Hepatocyte (in vitro differentiated cells): ENCODE measurements around the gene BAX. TPM values are rescaled to one million over a fixed set of nuclear protein-coding genes. Genes with fewer than 3 reads are reported as not detected.

Source experiments
- DNase-seq: peaks from one replicate; pipeline ENCODE4 v3.0.0-alpha.2; 2016; ENCODE audit warnings: low spot score
- H2AFZ ChIP-seq: fragments of 200-600 bp; sonication (generic); 2 replicates; pipeline ENCODE4 v1.6.0; 2016; ENCODE audit warnings: antibody characterized with exemption, mild to moderate bottlenecking
- H3K27ac ChIP-seq: fragments of 200-600 bp; sonication (generic); 2 replicates; pipeline ENCODE4 v1.5.1; 2016; ENCODE audit warnings: mild to moderate bottlenecking
- H3K27me3 ChIP-seq: fragments of 200-600 bp; sonication (generic); 2 replicates; pipeline ENCODE4 v1.6.1; 2016
- H3K36me3 ChIP-seq: fragments of 200-600 bp; sonication (generic); replicated peaks from 2 replicates; pipeline ENCODE4 v1.5.1; 2016; ENCODE audit warnings: low read depth; ENCODE audit not compliant: insufficient read depth
- H3K4me1 ChIP-seq: fragments of 200-600 bp; sonication (generic); 2 replicates; pipeline ENCODE4 v1.5.1; 2016; ENCODE audit warnings: mild to moderate bottlenecking, moderate library complexity; ENCODE audit not compliant: insufficient read depth
- H3K4me2 ChIP-seq: fragments of 200-600 bp; sonication (generic); 2 replicates; pipeline ENCODE4 v1.6.0; 2016
- H3K4me3 ChIP-seq: fragments of 200-600 bp; sonication (generic); 2 replicates; pipeline ENCODE4 v1.5.1; 2016; ENCODE audit warnings: mild to moderate bottlenecking
- H3K79me2 ChIP-seq: fragments of 200-600 bp; sonication (generic); 2 replicates; pipeline ENCODE4 v1.6.0; 2017; ENCODE audit warnings: mild to moderate bottlenecking
- H3K9me2 ChIP-seq: fragments of 200-600 bp; sonication (generic); replicated peaks from 2 replicates; pipeline ENCODE4 v1.6.0; 2017; ENCODE audit warnings: mild to moderate bottlenecking; ENCODE audit not compliant: insufficient read depth
- H3K9me3 ChIP-seq: fragments of 200-600 bp; sonication (generic); 2 replicates; pipeline ENCODE4 v1.5.1; 2016; ENCODE audit warnings: low read depth, mild to moderate bottlenecking
- H4K20me1 ChIP-seq: fragments of 200-600 bp; sonication (generic); 2 replicates; pipeline ENCODE4 v1.6.0; 2016; ENCODE audit warnings: mild to moderate bottlenecking; ENCODE audit not compliant: insufficient read depth, poor library complexity, severe bottlenecking
- CTCF ChIP-seq: fragments of 200-600 bp; sonication (generic); IDR thresholded peaks from 2 replicates; pipeline ENCODE4 v1.5.1; 2016; ENCODE audit warnings: antibody characterized with exemption, mild to moderate bottlenecking; ENCODE audit not compliant: poor library complexity
- EZH2 ChIP-seq: fragments of 200-600 bp; sonication (generic); IDR thresholded peaks from 2 replicates; pipeline ENCODE4 v1.6.1; 2016; ENCODE audit warnings: antibody characterized with exemption, mild to moderate bottlenecking, borderline replicate concordance
- EZH2phosphoT487 ChIP-seq: fragments of 200-600 bp; sonication (generic); IDR thresholded peaks from one replicate; pipeline ENCODE4 v1.6.1; 2018; ENCODE audit warnings: antibody characterized with exemption, mild to moderate bottlenecking, low read depth, moderate library complexity; ENCODE audit not compliant: unreplicated experiment, severe bottlenecking
- WGBS: methylation state at CpG from one replicate; pipeline ENCODE4 v1.1.6; 2016; ENCODE audit warnings: low lambda C conversion rate; ENCODE audit errors: missing lambda C conversion rate; 5-methylcytosine and 5-hydroxymethylcytosine counted together
- polyA plus RNA-seq: library from polyadenylated mRNA; unstranded; fragments of >200 nt; fragmentation: Nextera tagmentation; extraction: Ambion mirVana; gene quantifications from 2 replicates; pipeline ENCODE4 v1.2.1, GENCODE V29; 2016
- total RNA-seq: library from RNA; depleted of rRNA; stranded (reverse); fragments of >200 nt; gene quantifications from 2 replicates; pipeline ENCODE4 v1.2.3, GENCODE V29; 2014

Gene BAX
- total and polyA plus RNA-seq, 2 experiments from 2014 or later: 77.3 to 116 TPM

DNA sequence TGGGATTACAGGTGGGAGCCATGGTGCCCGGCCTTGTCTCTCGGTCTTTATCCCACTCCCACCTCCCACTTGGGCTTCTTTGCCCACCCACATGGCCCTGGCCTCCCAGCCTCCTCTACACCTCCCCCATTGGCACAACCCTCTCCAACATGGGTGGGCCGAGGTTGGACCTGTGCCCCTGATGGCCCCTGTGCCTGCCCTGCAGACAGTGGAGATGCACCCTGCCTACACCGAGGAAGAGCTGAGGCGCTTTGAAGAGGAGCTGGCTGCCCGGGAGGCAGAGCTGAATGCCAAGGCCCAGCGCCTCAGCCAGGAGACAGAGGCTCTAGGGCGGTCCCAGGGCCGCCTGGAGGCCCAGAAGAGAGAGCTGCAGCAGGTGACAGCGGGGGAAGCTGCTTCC, 33.7 kb upstream of the BAX start:
- Histone ChIP-seq H3K27me3 (no peaks in the 10 kb centered on the region), H3K4me3 (no peak overlapping the region), H3K4me1 (no peaks in the 10 kb centered on the region), H2AFZ (no peak overlapping the region), H3K9me2 (no peaks in the 10 kb centered on the region), H3K27ac (no peak overlapping the region), H3K79me2 (no peaks in the 10 kb centered on the region), H3K4me2 (no peak overlapping the region), H4K20me1 (no peaks in the 10 kb centered on the region), H3K9me3 (no peaks in the 10 kb centered on the region), H3K36me3 (no peaks in the 10 kb centered on the region)
- TF ChIP-seq EZH2phosphoT487 (no peak), CTCF (no peak), EZH2 (no peak)
- no peak for DNase-seq
- 82% methylated on average over 10 of the region's 10 CpGs for WGBS

- H3K36me3 ChIP-seq: no peaks in the 10 kb centered on the region
- no peaks in the 10 kb centered on the region for H3K9me2 ChIP-seq
- H2AFZ ChIP-seq: no peak overlapping the region
- H3K27me3 ChIP-seq: no peaks in the 10 kb centered on the region
- no peak overlapping the region for H3K4me2 ChIP-seq
- no peak overlapping the region for H3K27ac ChIP-seq
- no peaks in the 10 kb centered on the region for H3K79me2 ChIP-seq
- no peaks in the 10 kb centered on the region for H3K9me3 ChIP-seq
- no peak for DNase-seq
- H3K4me3 ChIP-seq: no peak overlapping the region
- H4K20me1 ChIP-seq: no peaks in the 10 kb centered on the region
- H3K4me1 ChIP-seq: no peaks in the 10 kb centered on the region
- WGBS: 95% methylated on average over 8 of the region's 12 CpGs
- TF ChIP-seq EZH2: no peak
- TF ChIP-seq CTCF: no peak
- TF ChIP-seq EZH2phosphoT487: no peak
These were observed 32.8 kb upstream of the BAX start for GRCh38 chr19:48921721-48922500.

DNA sequence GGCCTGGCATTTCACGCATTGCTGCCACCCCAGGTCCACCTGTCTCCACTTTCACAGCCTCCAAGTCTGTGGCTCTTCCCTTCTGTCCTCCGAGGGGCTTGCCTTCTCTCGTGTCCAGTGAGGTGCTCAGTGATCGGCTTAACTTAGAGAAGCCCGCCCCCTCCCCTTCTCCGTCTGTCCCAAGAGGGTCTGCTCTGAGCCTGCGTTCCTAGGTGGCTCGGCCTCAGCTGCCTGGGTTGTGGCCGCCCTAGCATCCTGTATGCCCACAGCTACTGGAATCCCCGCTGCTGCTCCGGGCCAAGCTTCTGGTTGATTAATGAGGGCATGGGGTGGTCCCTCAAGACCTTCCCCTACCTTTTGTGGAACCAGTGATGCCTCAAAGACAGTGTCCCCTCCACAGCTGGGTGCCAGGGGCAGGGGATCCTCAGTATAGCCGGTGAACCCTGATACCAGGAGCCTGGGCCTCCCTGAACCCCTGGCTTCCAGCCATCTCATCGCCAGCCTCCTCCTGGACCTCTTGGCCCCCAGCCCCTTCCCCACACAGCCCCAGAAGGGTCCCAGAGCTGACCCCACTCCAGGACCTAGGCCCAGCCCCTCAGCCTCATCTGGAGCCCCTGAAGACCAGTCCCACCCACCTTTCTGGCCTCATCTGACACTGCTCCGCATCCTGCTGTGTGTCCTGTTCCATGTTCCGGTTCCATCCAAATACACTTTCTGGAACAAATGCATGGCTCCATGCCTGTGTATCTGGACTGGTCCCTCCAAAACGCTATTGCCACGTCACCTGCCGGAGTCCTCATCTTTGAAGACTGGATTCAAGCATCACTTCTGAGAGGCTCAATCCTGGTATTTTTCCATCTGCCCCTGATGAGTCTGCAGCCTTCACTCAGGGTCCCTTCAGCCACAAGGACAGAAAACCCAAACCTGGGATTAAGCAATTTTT, 31.9 kb upstream of the BAX start:
- Histone ChIP-seq H3K27ac (no peak overlapping the region), H3K4me3 (no peak overlapping the region), H3K9me3 (no peaks in the 10 kb centered on the region), H2AFZ (no peak overlapping the region), H3K36me3 (no peaks in the 10 kb centered on the region), H3K27me3 (no peaks in the 10 kb centered on the region), H4K20me1 (no peaks in the 10 kb centered on the region), H3K9me2 (no peaks in the 10 kb centered on the region), H3K4me2 (no peak overlapping the region), H3K4me1 (no peaks in the 10 kb centered on the region), H3K79me2 (no peaks in the 10 kb centered on the region)
- no peak for DNase-seq
- 91% methylated on average over 17 of the region's 18 CpGs for WGBS
- TF ChIP-seq EZH2 (no peak), CTCF (no peak), EZH2phosphoT487 (no peak)
